DND-41 (cell line): ENCODE results near the gene CDHR3.

ENCODE experiments used
- EZH2 ChIP-seq: IDR thresholded peaks from 3 replicates; pipeline ENCODE4 v1.6.1; 2012; ENCODE audit warnings: borderline replicate concordance, low read depth, mild to moderate bottlenecking, moderate library complexity, low read length, inconsistent platforms; ENCODE audit not compliant: severe bottlenecking
- TF ChIP-seq, protein P1 (sequence below): IDR thresholded peaks from 2 replicates; pipeline ENCODE4 v1.5.1; 2012; ENCODE audit warnings: borderline replicate concordance, low read length, moderate library complexity, mild to moderate bottlenecking; ENCODE audit not compliant: poor library complexity, severe bottlenecking; ENCODE audit errors: extremely low read depth

DNA sequence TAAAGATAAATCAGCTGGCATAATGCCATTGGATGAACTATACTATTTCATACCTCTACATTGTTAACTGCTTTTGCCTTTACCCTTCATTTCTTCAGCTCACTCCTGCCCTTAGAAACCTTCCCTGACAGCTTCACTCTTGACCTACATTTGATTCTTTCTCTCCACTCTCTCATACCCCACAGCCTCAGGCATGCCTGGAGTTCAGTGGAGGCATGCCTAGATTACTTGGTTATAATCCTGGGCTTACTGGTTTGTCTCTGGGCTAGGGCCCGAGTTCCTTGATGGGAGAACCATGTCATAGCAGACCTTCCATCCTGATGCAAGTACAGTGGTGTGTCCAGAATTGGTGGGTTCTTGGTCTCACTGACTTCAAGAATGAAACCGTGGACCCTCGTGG lies 8.4 kb upstream of the CDHR3 start:
- TF ChIP-seq, protein P1, sequence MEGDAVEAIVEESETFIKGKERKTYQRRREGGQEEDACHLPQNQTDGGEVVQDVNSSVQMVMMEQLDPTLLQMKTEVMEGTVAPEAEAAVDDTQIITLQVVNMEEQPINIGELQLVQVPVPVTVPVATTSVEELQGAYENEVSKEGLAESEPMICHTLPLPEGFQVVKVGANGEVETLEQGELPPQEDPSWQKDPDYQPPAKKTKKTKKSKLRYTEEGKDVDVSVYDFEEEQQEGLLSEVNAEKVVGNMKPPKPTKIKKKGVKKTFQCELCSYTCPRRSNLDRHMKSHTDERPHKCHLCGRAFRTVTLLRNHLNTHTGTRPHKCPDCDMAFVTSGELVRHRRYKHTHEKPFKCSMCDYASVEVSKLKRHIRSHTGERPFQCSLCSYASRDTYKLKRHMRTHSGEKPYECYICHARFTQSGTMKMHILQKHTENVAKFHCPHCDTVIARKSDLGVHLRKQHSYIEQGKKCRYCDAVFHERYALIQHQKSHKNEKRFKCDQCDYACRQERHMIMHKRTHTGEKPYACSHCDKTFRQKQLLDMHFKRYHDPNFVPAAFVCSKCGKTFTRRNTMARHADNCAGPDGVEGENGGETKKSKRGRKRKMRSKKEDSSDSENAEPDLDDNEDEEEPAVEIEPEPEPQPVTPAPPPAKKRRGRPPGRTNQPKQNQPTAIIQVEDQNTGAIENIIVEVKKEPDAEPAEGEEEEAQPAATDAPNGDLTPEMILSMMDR = no peak
- no peak for TF ChIP-seq EZH2
